ENCODE measurements around the gene ABLIM2. TPM values are rescaled to one million over a fixed set of nuclear protein-coding genes. Genes with fewer than 3 reads are reported as not detected.

ABLIM2 gene
- total and polyA plus RNA-seq, 3 donors from 2014 or later = 5.2 to 7.5 (median 6.9) TPM

GRCh38 chr4:8188743-8189550 lies 30.3 kb upstream of the ABLIM2 start:
- TF ChIP-seq CTCF (IDR thresholded peaks at IDR 0.05) = no peak
- TF ChIP-seq POLR2A (IDR thresholded peaks at IDR 0.05) = no peak
- Histone ChIP-seq H3K4me3 (no peak overlapping the region), H3K36me3 (ENCODE audit: low read depth, missing control alignments) (no peaks in the 10 kb centered on the region), H3K27ac (no peak overlapping the region), H3K4me1 (no peaks in the 10 kb centered on the region), H3K27me3 (no peaks in the 10 kb centered on the region), H3K9me3 (no peaks in the 10 kb centered on the region)
- DNase-seq = no peak
- WGBS, 2 donors = 86 to 90% methylated on average over 15 to 29 of the region's 29 CpGs
- intact Hi-C loops (cut with DNase I; ENCODE audit: low total_unique reads) = no loop called here

DNA sequence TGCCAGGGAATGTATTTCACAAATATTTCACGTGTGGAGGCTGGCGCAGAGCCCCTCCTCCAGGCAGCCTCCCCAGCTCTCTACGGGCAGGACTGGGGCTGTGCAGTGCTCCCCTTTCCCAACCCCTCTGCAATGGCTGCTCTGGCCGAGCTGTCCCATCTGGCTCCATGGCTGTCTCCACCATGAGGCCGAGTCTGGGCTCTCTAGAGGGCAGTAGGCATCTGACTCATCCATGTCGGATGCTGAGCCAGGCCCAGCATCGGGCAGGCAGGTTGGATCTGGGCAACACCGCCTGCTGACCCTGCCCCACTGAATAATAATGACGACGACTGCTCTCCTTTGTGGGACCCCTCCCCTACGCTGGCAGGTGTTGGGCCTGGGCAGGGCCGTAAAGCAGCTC lies 29.5 kb upstream of the ABLIM2 start:
- Histone ChIP-seq H3K27ac (no peak overlapping the region), H3K27me3 (no peaks in the 10 kb centered on the region), H3K36me3 (ENCODE audit: low read depth, missing control alignments) (no peaks in the 10 kb centered on the region), H3K9me3 (no peaks in the 10 kb centered on the region), H3K4me3 (no peak overlapping the region), H3K4me1 (no peaks in the 10 kb centered on the region)
- intact Hi-C loops (cut with DNase I; ENCODE audit: low total_unique reads) = no loop called here
- TF ChIP-seq CTCF (IDR thresholded peaks at IDR 0.05) (no peak), POLR2A (IDR thresholded peaks at IDR 0.05) (no peak)
- WGBS, 2 donors = 92% methylated on average over 6 to 12 of the region's 12 CpGs
- no peak for DNase-seq

DNA sequence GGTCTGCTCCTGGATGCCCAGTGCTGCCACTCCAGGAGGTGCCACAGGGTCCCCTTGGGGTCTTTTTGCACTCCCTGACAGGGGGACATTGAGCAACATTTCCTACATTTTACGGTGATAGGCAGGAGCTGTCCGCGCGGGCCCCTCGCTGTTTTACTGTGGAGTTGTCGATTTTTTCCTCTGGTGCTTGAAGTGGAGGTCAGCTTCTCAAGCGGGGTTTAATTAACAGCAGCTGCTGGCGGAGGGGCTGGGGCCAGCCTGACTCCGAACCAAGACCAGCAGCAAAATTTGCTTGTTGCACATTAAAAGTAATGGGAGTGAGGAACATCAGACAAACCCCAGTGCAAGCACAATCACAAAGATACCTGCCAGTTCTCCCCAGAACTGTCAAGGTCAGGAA lies 27.3 kb upstream of the ABLIM2 start:
- intact Hi-C loops (cut with DNase I; ENCODE audit: low total_unique reads) = no loop called here
- no peak for DNase-seq
- no peaks in the 10 kb centered on the region for H3K9me3 ChIP-seq
- no peak overlapping the region for H3K27ac ChIP-seq
- no peaks in the 10 kb centered on the region for H3K4me1 ChIP-seq
- H3K4me3 ChIP-seq = no peak overlapping the region
- TF ChIP-seq CTCF (IDR thresholded peaks at IDR 0.05) (no peak), POLR2A (IDR thresholded peaks at IDR 0.05) (no peak)
- H3K27me3 ChIP-seq = no peaks in the 10 kb centered on the region
- WGBS, 2 donors = 49 to 76% methylated on average over 9 of the region's 9 CpGs
- no peaks in the 10 kb centered on the region for H3K36me3 ChIP-seq (ENCODE audit: low read depth, missing control alignments)

- WGBS, 2 donors = 77 to 85% methylated on average over 9 of the region's 9 CpGs
These were observed 26.7 kb upstream of the ABLIM2 start for GRCh38 chr4:8185295-8185694.

More at GRCh38 chr4:8185295-8185694, 26.7 kb upstream of the ABLIM2 start:
- H3K27me3 ChIP-seq = no peaks in the 10 kb centered on the region
- H3K27ac ChIP-seq = no peak overlapping the region
- H3K9me3 ChIP-seq = no peaks in the 10 kb centered on the region
- no peak for DNase-seq
- H3K4me3 ChIP-seq = no peak overlapping the region
- no peak for TF ChIP-seq CTCF (IDR thresholded peaks at IDR 0.05)
- no peak for TF ChIP-seq POLR2A (IDR thresholded peaks at IDR 0.05)
- intact Hi-C loops (cut with DNase I; ENCODE audit: low total_unique reads) = no loop called here
- H3K36me3 ChIP-seq (ENCODE audit: low read depth, missing control alignments) = no peaks in the 10 kb centered on the region
- H3K4me1 ChIP-seq = no peaks in the 10 kb centered on the region
